ENCODE data around the gene ING5.

Gene ING5

GRCh38 chr2:241672243-241673188 lies 29.3 kb upstream of the ING5 start:
- DNase-seq: no peak

GRCh38 chr2:241673189-241673663 lies 28.6 kb upstream of the ING5 start:
- DNase-seq: no peak

- peak in 6 of 14 donors; percentile 7 to 84 (median 20) for DNase-seq
Observed at GRCh38 chr2:241673797-241674725, 27.8 kb upstream of the ING5 start.

- DNase-seq: no peak
Observed at GRCh38 chr2:241675885-241676284, 26.0 kb upstream of the ING5 start.

GRCh38 chr2:241676665-241677064 lies 25.2 kb upstream of the ING5 start:
- no peak for DNase-seq

- no peak for DNase-seq
Observed at GRCh38 chr2:241677392-241677791, 24.4 kb upstream of the ING5 start.

GRCh38 chr2:241678307-241678706 lies 23.5 kb upstream of the ING5 start:
- no peak for DNase-seq

GRCh38 chr2:241678784-241679540 lies 22.9 kb upstream of the ING5 start:
- DNase-seq: no peak

- DNase-seq: no peak
Observed at GRCh38 chr2:241680044-241680443, 21.8 kb upstream of the ING5 start.

GRCh38 chr2:241680827-241681599 lies 20.8 kb upstream of the ING5 start:
- peak in 2 of 14 donors; percentile 7 to 43 for DNase-seq

- DNase-seq: peak in 1 of 14 donors; percentile 39
Observed at GRCh38 chr2:241686324-241686649, 15.6 kb upstream of the ING5 start.

- DNase-seq: peak; percentile 61 to 100 (median 93)
Observed at GRCh38 chr2:241686650-241687425, 15.0 kb upstream of the ING5 start, which contains the start of gene DTYMK. Gene DTYMK, minus strand, starts transcription at chr2:241686815. Its CDS starts 32 bp downstream, at chr2:241686783.

GRCh38 chr2:241689306-241689705 lies 12.5 kb upstream of the ING5 start:
- no peak for DNase-seq

GRCh38 chr2:241690202-241690717 lies 11.6 kb upstream of the ING5 start:
- no peak for DNase-seq

- DNase-seq: no peak
Observed at GRCh38 chr2:241692448-241692847, 9.4 kb upstream of the ING5 start.

- DNase-seq: no peak
Observed at GRCh38 chr2:241695651-241696050, 6.2 kb upstream of the ING5 start.

- no peak for DNase-seq
Observed at GRCh38 chr2:241701149-241701398, 765 bp upstream of the ING5 start.

- DNase-seq: peak; percentile 37 to 90 (median 78)
Observed at GRCh38 chr2:241702155-241703031, 554 bp downstream of the ING5 start.

- peak in 4 of 14 donors; percentile 27 to 51 (median 39) for DNase-seq
Observed at GRCh38 chr2:241703032-241703604, 1.3 kb downstream of the ING5 start.
